ENCODE results near the gene DCXR. TPM values are rescaled to one million over a fixed set of nuclear protein-coding genes. Genes with fewer than 3 reads are reported as not detected.

DCXR gene
- total and polyA plus RNA-seq, 2 donors: 71.2 to 101 TPM

DNA sequence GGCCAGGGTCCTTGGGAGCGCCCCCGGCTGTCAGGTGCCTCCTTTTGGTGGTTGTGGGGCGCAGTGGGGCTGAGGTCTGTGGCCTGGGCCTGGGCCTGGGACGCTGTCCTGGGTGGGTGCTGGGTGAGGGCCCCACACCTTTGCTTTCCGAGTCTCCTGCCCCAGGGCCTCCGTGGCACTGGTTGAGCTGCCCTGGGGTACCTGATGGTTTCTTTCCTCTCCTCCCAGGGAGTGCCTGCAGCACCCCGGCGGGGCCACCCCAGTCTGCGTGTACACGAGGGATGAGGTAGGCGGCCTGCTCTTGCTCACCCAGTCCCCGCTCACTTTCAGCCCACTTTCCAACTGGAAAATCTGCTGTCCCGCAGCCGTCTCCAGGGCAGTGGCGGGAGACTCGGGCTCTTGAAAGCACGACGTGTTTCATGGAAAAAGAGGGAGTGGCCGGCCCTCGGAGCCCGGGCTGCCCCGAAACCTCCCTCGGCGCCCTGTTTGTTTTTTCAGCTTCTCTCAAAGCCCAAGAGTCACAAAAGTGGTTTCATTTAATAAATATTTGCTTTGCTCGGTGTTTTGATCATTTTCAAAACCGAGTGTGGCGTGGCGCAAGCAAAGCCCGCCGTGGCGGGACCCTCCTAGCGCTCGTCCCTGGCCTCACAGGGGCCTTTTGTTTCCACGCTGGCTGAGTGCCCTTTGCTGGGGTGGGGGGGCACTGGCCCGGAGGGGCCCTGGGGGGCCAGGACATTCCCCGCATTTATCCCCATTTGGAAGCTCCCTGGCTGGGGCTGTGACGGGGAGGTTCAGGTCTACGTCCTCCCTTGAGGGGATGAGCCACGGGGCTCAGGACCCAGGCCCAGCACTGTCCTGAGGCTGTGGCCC is 42.7 kb downstream of the DCXR start:
- peaks cover 16 to 24% of the 10 kb centered on the region in 2 donors for H3K36me3 ChIP-seq (ENCODE audit: control insufficient read depth in 2 of 2, insufficient read depth in 2 of 2, low read length in 1 of 2)
- no peak overlapping the region for H3K4me3 ChIP-seq (ENCODE audit: low read length in 2 of 2)
- peaks cover 0 to 14% of the 10 kb centered on the region in 2 donors for H3K9me3 ChIP-seq (ENCODE audit: control insufficient read depth in 2 of 2, insufficient read depth in 1 of 2, low read length in 1 of 2)
- WGBS: 96% methylated on average over 39 of the region's 39 CpGs
- no peak for DNase-seq (ENCODE audit: low read depth in 6 of 9, low spot score in 9 of 9)
- no peak overlapping the region for H3K27ac ChIP-seq (ENCODE audit: low read depth in 1 of 2, low read length in 1 of 2)
- H3K4me1 ChIP-seq (ENCODE audit: control insufficient read depth in 2 of 2, insufficient read depth in 2 of 2, low read length in 2 of 2): peaks cover 0 to 17% of the 10 kb centered on the region in 2 donors
- no peaks in the 10 kb centered on the region for H3K27me3 ChIP-seq (ENCODE audit: control insufficient read depth in 2 of 2, insufficient read depth in 1 of 2, low read length in 1 of 2)

DNA sequence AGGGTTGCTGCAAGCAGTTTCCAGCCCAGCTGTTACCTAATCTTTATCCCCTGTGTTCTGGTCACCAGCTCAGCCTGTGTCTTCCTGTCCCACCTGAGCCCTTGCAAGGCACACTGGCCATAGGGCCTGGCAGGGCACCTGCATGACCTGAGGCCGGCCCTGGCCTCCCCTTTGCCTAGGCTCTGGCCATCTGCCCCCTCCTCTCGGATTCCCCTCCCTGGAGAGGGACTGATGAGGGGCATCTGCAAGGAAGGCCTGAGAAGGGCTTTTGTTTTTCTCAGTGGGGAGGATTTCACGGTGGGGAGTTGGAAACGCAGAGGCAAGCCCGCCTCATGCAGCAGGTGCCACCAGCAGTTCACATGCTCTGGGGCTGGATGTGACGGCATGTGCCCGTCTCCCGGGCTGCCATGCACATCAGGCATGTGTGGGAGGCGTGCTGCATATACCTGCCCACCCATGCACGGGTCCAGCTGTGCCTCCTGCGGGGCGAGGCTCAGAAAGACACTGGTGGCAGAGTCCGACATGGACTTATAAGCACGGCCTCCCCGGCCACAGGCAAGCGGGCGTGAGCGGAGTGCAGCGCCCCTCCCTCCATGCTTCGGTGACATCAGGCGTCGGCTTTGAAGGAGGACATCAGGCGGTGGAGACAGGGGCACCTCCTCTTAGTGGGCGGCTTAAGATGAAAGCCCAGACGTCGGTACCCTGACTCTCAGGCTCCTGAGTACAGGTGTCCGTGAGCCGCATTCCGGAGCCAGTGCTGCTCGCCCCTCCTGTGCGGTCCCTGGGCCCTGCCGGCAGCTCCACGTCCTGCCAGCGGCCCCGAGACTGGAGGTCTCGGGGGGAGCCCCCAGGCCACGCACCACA is 43.5 kb downstream of the DCXR start:
- WGBS: 98% methylated on average over 37 of the region's 37 CpGs
- no peak for DNase-seq (ENCODE audit: low read depth in 6 of 9, low spot score in 9 of 9)
- H3K9me3 ChIP-seq (ENCODE audit: control insufficient read depth in 2 of 2, insufficient read depth in 1 of 2, low read length in 1 of 2): peaks cover 0 to 20% of the 10 kb centered on the region in 2 donors
- H3K4me1 ChIP-seq (ENCODE audit: control insufficient read depth in 2 of 2, insufficient read depth in 2 of 2, low read length in 2 of 2): peaks cover 0 to 17% of the 10 kb centered on the region in 2 donors
- no peak overlapping the region for H3K4me3 ChIP-seq (ENCODE audit: low read length in 2 of 2)
- H3K27me3 ChIP-seq (ENCODE audit: control insufficient read depth in 2 of 2, insufficient read depth in 1 of 2, low read length in 1 of 2): no peaks in the 10 kb centered on the region
- H3K27ac ChIP-seq (ENCODE audit: low read depth in 1 of 2, low read length in 1 of 2): peak overlapping the region in 1 of 2 donors; percentile 18
- peaks cover 16 to 23% of the 10 kb centered on the region in 2 donors for H3K36me3 ChIP-seq (ENCODE audit: control insufficient read depth in 2 of 2, insufficient read depth in 2 of 2, low read length in 1 of 2)

DNA sequence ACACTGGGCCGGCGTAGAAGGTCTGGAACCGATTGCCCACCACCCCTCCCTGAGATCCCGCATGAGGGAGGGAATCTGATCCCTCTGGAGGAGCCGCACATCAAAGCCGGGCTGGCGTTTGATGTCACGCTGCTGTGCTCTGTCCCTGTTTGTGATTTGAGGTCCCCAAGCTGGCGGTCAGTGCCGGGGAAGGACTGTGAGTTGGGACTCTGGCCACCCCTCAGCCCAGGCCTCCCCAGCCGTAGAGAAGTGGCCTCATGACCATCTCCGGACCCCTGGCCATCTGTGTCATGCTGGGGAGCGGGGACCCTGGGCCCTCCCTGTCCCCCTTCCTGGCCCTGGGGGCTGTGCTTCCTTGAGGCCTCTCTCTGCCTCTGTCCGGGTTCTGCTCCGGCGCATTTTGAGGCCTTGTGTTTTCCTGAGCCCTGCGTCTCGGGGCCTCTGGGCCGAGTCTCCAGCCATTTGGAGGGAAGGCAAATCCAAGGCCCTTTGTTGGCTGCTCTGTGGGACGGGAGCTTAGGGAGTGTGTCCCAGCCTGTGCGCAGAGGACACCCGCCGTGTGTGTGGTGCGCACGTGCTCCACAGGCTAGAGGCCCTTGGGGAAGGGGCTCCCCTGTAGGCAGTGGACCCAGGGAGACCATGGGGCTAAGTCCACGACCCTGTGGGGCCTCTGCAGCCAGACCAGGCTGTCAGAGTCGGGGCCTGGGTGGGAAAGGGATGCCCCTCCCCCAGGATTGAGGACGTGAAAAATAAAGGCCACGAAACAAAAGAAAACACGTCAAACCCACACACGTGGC is 45.0 kb downstream of the DCXR start:
- 96% methylated on average over 31 of the region's 31 CpGs for WGBS
- Histone ChIP-seq H3K27ac (ENCODE audit: low read depth in 1 of 2, low read length in 1 of 2) (peak overlapping the region in 1 of 2 donors; percentile 40), H3K4me1 (ENCODE audit: control insufficient read depth in 2 of 2, insufficient read depth in 2 of 2, low read length in 2 of 2) (peaks cover 0 to 17% of the 10 kb centered on the region in 2 donors), H3K27me3 (ENCODE audit: control insufficient read depth in 2 of 2, insufficient read depth in 1 of 2, low read length in 1 of 2) (no peaks in the 10 kb centered on the region), H3K9me3 (ENCODE audit: control insufficient read depth in 2 of 2, insufficient read depth in 1 of 2, low read length in 1 of 2) (peaks cover 0 to 20% of the 10 kb centered on the region in 2 donors), H3K4me3 (ENCODE audit: low read length in 2 of 2) (no peak overlapping the region), H3K36me3 (ENCODE audit: control insufficient read depth in 2 of 2, insufficient read depth in 2 of 2, low read length in 1 of 2) (peaks cover 16 to 25% of the 10 kb centered on the region in 2 donors)
- no peak for DNase-seq (ENCODE audit: low read depth in 6 of 9, low spot score in 9 of 9)

DNA sequence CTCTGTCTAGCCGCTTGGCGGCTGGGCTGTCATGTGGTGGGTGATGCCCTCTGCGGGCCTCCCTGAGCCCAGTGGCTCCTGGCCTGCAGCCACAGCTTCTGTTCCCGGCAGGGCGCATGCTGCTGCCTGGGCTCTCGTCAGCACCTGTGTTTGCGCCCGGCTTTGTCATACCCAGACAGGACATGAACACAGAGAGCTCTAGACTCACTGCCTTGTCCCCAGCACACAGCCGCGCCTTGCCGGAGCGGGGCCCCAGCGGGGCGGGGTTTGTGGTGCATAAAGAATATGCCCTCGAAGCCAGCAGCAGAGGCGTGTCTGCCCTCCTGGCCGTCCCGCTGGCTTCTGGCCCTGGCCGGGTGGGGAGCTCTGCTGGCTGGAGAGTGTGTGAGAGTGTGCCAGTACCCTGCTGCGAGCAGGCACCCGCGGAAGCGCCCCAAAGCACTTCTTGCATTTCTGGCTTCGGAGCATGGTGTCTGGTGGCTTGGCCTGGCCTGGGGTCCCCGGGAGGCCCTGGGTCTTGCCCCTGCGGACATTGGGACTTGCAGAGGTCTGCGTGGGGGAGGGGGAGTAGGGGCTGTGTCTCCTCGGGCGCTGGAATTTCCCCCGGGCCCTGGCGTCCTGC is 45.7 kb downstream of the DCXR start:
- Histone ChIP-seq H3K36me3 (ENCODE audit: control insufficient read depth in 2 of 2, insufficient read depth in 2 of 2, low read length in 1 of 2) (peaks cover 11 to 22% of the 10 kb centered on the region in 2 donors), H3K4me3 (ENCODE audit: low read length in 2 of 2) (no peak overlapping the region), H3K9me3 (ENCODE audit: control insufficient read depth in 2 of 2, insufficient read depth in 1 of 2, low read length in 1 of 2) (peaks cover 0 to 20% of the 10 kb centered on the region in 2 donors), H3K4me1 (ENCODE audit: control insufficient read depth in 2 of 2, insufficient read depth in 2 of 2, low read length in 2 of 2) (peaks cover 0 to 17% of the 10 kb centered on the region in 2 donors), H3K27ac (ENCODE audit: low read depth in 1 of 2, low read length in 1 of 2) (peak overlapping the region in 1 of 2 donors; percentile 26), H3K27me3 (ENCODE audit: control insufficient read depth in 2 of 2, insufficient read depth in 1 of 2, low read length in 1 of 2) (no peaks in the 10 kb centered on the region)
- peak in 1 of 9 donors; percentile 43 for DNase-seq (ENCODE audit: low read depth in 6 of 9, low spot score in 9 of 9)
- WGBS: 94% methylated on average over 31 of the region's 31 CpGs

DNA sequence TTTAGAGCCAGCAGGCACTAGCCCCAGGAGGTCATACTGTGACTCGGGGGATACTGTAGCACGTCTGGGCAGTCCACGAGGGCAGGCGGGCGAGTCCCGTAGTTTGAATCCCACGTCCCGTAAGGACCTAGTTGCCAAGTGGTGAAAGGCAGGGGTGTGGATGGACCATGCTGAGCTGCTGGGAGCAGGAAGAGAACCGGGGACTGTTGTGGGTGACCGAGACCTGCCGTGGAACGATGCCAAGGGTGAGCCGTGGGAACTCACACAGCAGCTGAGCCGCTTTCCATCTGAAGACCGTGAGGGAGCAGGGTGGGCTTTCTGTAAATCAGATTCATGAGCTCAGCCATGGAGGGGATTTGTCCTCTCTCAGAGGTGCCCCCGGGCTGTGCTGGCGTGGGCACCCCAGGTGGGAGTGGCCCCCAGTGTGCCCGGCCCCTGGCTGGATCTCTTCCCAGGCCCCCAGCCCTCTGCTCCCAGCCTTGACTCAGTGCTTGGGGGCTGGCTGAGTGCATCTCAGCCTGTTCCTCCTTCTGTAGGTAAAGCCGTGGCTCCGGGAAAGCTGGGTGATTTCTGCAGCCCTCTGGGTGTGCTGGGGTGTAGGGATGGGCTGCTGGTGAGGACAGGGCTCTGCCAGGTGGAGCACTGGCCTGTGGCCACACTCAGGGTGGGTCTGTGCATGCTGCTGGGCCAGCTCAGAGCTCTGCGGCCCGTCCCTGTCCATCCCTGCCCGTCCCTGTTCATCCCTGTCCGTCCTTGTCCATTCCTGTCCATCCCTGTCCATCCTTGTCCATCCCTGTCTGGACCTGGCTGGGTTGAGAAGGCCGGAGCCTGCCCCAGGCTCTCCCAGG is 46.4 kb downstream of the DCXR start:
- Histone ChIP-seq H3K27me3 (ENCODE audit: control insufficient read depth in 2 of 2, insufficient read depth in 1 of 2, low read length in 1 of 2) (no peaks in the 10 kb centered on the region), H3K9me3 (ENCODE audit: control insufficient read depth in 2 of 2, insufficient read depth in 1 of 2, low read length in 1 of 2) (peaks cover 0 to 25% of the 10 kb centered on the region in 2 donors), H3K27ac (ENCODE audit: low read depth in 1 of 2, low read length in 1 of 2) (no peak overlapping the region), H3K4me3 (ENCODE audit: low read length in 2 of 2) (no peak overlapping the region), H3K4me1 (ENCODE audit: control insufficient read depth in 2 of 2, insufficient read depth in 2 of 2, low read length in 2 of 2) (peaks cover 0 to 17% of the 10 kb centered on the region in 2 donors), H3K36me3 (ENCODE audit: control insufficient read depth in 2 of 2, insufficient read depth in 2 of 2, low read length in 1 of 2) (peaks cover 12 to 20% of the 10 kb centered on the region in 2 donors)
- no peak for DNase-seq (ENCODE audit: low read depth in 6 of 9, low spot score in 9 of 9)
- 95% methylated on average over 25 of the region's 25 CpGs for WGBS

DNA sequence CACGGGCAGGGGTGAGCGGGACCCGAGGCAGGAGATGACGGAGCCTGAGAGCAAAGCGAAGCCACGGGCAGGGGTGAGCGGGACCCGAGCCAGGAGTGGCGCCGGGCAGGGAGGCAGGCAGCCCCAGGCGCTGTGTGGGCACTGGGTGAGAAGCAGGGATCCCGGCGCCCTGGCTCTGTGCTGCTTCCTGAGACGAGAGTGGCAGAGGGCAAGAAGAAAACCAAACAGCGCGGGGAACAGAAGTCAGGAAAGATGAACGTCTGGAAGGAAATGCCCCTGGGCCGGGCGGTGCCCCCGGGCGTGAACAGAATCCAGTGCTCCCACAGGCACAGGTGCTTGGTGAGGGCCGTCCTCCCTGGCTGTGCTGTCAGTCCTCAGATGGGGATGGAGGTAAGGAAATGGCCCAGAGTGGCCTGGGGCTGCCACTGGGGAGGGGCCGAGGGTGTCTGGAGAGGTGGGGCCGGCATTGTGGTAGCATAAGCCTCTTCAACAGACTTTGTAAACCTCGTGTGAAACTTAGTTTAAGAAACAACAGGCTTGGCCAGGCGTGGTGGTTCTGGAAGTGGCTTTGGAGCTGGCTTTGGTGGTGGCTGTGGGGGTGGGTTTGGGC is 50.2 kb downstream of the DCXR start:
- WGBS: 97% methylated on average over 26 of the region's 26 CpGs
- no peak for DNase-seq (ENCODE audit: low read depth in 6 of 9, low spot score in 9 of 9)
- Histone ChIP-seq H3K36me3 (ENCODE audit: control insufficient read depth in 2 of 2, insufficient read depth in 2 of 2, low read length in 1 of 2) (peaks cover 36 to 53% of the 10 kb centered on the region in 2 donors), H3K27me3 (ENCODE audit: control insufficient read depth in 2 of 2, insufficient read depth in 1 of 2, low read length in 1 of 2) (no peaks in the 10 kb centered on the region), H3K4me3 (ENCODE audit: low read length in 2 of 2) (no peak overlapping the region), H3K9me3 (ENCODE audit: control insufficient read depth in 2 of 2, insufficient read depth in 1 of 2, low read length in 1 of 2) (peaks cover 1 to 24% of the 10 kb centered on the region in 2 donors), H3K4me1 (ENCODE audit: control insufficient read depth in 2 of 2, insufficient read depth in 2 of 2, low read length in 2 of 2) (peaks cover 0 to 10% of the 10 kb centered on the region in 2 donors), H3K27ac (ENCODE audit: low read depth in 1 of 2, low read length in 1 of 2) (no peak overlapping the region)

DNA sequence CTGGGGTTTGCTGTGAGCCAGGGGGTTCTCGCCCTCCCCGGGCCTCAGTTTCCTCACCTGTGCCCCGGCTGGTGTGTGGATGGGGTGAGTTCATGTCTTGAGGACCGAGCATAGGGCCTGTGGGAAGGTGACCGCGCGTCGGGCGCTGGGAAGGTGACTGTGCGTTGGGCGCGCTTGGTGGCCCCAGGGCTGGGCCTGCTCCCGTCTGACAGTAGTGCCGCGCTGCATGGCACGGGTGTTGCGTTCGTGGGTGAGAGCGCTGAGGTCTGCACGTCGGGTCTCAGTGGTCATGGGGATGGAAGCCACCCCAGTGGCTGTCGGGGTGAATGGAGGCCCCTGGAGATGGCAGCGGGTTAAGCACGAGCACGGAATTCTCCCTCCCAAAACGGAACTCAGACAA is 50.9 kb downstream of the DCXR start:
- DNase-seq (ENCODE audit: low read depth in 6 of 9, low spot score in 9 of 9): no peak
- Histone ChIP-seq H3K4me3 (ENCODE audit: low read length in 2 of 2) (no peak overlapping the region), H3K9me3 (ENCODE audit: control insufficient read depth in 2 of 2, insufficient read depth in 1 of 2, low read length in 1 of 2) (peaks cover 1 to 19% of the 10 kb centered on the region in 2 donors), H3K27me3 (ENCODE audit: control insufficient read depth in 2 of 2, insufficient read depth in 1 of 2, low read length in 1 of 2) (no peaks in the 10 kb centered on the region), H3K4me1 (ENCODE audit: control insufficient read depth in 2 of 2, insufficient read depth in 2 of 2, low read length in 2 of 2) (peaks cover 0 to 3% of the 10 kb centered on the region in 2 donors), H3K36me3 (ENCODE audit: control insufficient read depth in 2 of 2, insufficient read depth in 2 of 2, low read length in 1 of 2) (peaks cover 36 to 55% of the 10 kb centered on the region in 2 donors), H3K27ac (ENCODE audit: low read depth in 1 of 2, low read length in 1 of 2) (no peak overlapping the region)
- 99% methylated on average over 26 of the region's 26 CpGs for WGBS
